Gastroesophageal sphincter (tissue), 4 donors: ENCODE measurements around the gene NEK1. TPM values are rescaled to one million over a fixed set of nuclear protein-coding genes. Genes with fewer than 3 reads are reported as not detected.
A peak's percentile ranks its signal among the peaks of the same experiment; 100 is the strongest.

Source experiments
- ATAC-seq: fragments of 150-250 bp; one replicate; pipeline ENCODE4 v1.9.1; 2016; ENCODE audit warnings: mild to moderate bottlenecking, moderate library complexity
- H3K27ac ChIP-seq, 4 donors: fragments of 200-600 bp; sonication (generic) in 3 of 4; 1 replicate in 3 of 4; 2 replicates in 1 of 4; pipeline ENCODE4 v1.5.1; 2016 to 2019
- H3K27me3 ChIP-seq: fragments of 200-600 bp; sonication (generic); one replicate; pipeline ENCODE4 v1.5.1; 2019
- H3K36me3 ChIP-seq, 2 donors: fragments of 200-600 bp; sonication (generic); one replicate each; pipeline ENCODE4 v1.5.1; 2019; ENCODE audit warnings: control low read depth in 1 of 2
- H3K4me1 ChIP-seq, 3 donors: fragments of 200-600 bp; sonication (generic); 1 replicate in 2 of 3; 2 replicates in 1 of 3; pipeline ENCODE4 v1.5.1; 2016 to 2019; ENCODE audit warnings: control low read depth in 2 of 3
- H3K4me3 ChIP-seq, 2 donors: fragments of 200-600 bp; sonication (generic); one replicate each; pipeline ENCODE4 v1.5.1; 2019; ENCODE audit warnings: mild to moderate bottlenecking in 1 of 2, moderate library complexity in 1 of 2
- H3K9me3 ChIP-seq, 3 donors: fragments of 200-600 bp; sonication (generic); one replicate each; pipeline ENCODE4 v1.5.1; 2017 to 2019; ENCODE audit warnings: control low read depth in 2 of 3
- EP300 ChIP-seq: sonication (generic); formaldehyde crosslinking; IDR thresholded peaks from one replicate; pipeline ENCODE4 v1.6.1; 2017; ENCODE audit warnings: antibody characterized with exemption, mild to moderate bottlenecking
- POLR2A ChIP-seq, 2 donors: fragments of 450-650 bp; IDR thresholded peaks; one replicate each; pipeline ENCODE4 v1.6.1; 2017; ENCODE audit warnings: antibody characterized with exemption in 2 of 2, mild to moderate bottlenecking in 2 of 2, moderate library complexity in 1 of 2
- POLR2AphosphoS5 ChIP-seq: sonication (generic); formaldehyde crosslinking; IDR thresholded peaks from one replicate; pipeline ENCODE4 v1.6.1; 2017; ENCODE audit warnings: antibody characterized with exemption
- WGBS, 2 donors: methylation state at CpG; one replicate each; pipeline ENCODE4 v1.1.5; 2018; ENCODE audit warnings: low coverage in 1 of 2; 5-methylcytosine and 5-hydroxymethylcytosine counted together
- total RNA-seq, 4 donors: library from RNA; depleted of rRNA; stranded (reverse); fragments of >200 nt; gene quantifications; one replicate each; pipeline ENCODE4 v1.1.0, GENCODE V29; 2016
- TF ChIP-seq, protein P1 (sequence below), 4 experiments: fragments of 200-600 bp in 2 of 4; fragments of 450-650 bp in 2 of 4; sonication (generic) in 1 of 4; IDR thresholded peaks; one replicate each; pipeline ENCODE4 v1.5.1; 2017 to 2019; ENCODE audit warnings: antibody characterized with exemption in 4 of 4, mild to moderate bottlenecking in 2 of 4, moderate library complexity in 2 of 4

NEK1 gene
- total RNA-seq, 4 donors from 2014 or later = 9.1 to 21.4 (median 12.3) TPM

DNA sequence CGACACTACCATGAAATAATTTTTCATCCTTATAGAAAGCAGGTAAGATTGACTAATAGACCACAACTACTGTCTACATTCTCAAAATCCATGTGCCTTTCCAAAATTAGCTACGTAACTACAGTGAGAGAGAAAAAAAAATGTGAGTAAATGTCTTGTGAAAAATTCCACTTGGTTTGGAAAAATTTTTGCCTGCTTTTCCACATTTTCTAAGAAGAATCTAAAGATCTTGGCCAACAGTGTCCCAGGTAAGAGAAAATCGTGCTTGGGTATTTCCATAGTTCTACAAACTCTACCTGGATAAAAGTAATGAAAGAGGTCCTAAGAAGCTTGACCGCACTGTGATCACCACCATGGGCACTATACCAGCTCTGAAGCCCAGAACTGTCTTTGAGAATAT, 6.6 kb upstream of the NEK1 start:
- H3K9me3 ChIP-seq = no peaks in the 10 kb centered on the region
- no peaks in the 10 kb centered on the region for H3K27me3 ChIP-seq
- TF ChIP-seq EP300 (no peak), POLR2AphosphoS5 (no peak), POLR2A (IDR thresholded peaks at IDR 0.05) (no peak)
- TF ChIP-seq, protein P1, sequence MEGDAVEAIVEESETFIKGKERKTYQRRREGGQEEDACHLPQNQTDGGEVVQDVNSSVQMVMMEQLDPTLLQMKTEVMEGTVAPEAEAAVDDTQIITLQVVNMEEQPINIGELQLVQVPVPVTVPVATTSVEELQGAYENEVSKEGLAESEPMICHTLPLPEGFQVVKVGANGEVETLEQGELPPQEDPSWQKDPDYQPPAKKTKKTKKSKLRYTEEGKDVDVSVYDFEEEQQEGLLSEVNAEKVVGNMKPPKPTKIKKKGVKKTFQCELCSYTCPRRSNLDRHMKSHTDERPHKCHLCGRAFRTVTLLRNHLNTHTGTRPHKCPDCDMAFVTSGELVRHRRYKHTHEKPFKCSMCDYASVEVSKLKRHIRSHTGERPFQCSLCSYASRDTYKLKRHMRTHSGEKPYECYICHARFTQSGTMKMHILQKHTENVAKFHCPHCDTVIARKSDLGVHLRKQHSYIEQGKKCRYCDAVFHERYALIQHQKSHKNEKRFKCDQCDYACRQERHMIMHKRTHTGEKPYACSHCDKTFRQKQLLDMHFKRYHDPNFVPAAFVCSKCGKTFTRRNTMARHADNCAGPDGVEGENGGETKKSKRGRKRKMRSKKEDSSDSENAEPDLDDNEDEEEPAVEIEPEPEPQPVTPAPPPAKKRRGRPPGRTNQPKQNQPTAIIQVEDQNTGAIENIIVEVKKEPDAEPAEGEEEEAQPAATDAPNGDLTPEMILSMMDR (IDR thresholded peaks at IDR 0.05) = no peak
- peak overlapping the region in 2 of 4 donors; percentile 94 to 96 for H3K27ac ChIP-seq
- no peaks in the 10 kb centered on the region for H3K36me3 ChIP-seq
- no peak overlapping the region for H3K4me3 ChIP-seq
- peaks cover 0 to 33% (median 6%) of the 10 kb centered on the region in 3 donors for H3K4me1 ChIP-seq
- no peak for ATAC-seq
- WGBS, 2 donors = 74 to 82% methylated on average over 4 of the region's 4 CpGs

DNA sequence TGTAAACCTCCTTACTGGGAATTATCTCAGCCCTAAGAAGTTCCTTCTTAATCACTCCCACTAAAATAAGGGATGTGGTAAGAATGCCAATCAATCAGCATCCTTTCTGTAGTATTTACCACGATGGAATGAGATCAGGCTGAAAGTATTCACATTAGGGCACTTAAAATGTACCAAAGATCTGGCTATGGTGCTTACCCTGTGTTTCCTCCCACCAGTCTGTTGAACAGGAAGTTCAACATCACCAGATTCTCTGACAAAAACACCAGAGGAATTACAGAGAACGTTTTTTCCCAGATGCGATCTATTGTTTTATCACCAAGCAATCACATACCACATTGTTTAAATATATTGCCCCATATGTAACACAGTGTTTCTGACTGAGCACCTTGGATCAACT, 5.9 kb upstream of the NEK1 start:
- H3K27me3 ChIP-seq = no peaks in the 10 kb centered on the region
- 56 to 59% methylated on average over 3 of the region's 3 CpGs for WGBS, 2 donors
- ATAC-seq = no peak
- no peaks in the 10 kb centered on the region for H3K9me3 ChIP-seq
- no peaks in the 10 kb centered on the region for H3K36me3 ChIP-seq
- no peak overlapping the region for H3K4me3 ChIP-seq
- H3K27ac ChIP-seq = no peak overlapping the region
- H3K4me1 ChIP-seq = peaks cover 3 to 33% (median 6%) of the 10 kb centered on the region in 3 donors
- TF ChIP-seq EP300 (no peak), POLR2A (IDR thresholded peaks at IDR 0.05) (no peak), POLR2AphosphoS5 (no peak)
- TF ChIP-seq, protein P1 (IDR thresholded peaks at IDR 0.05) = no peak

DNA sequence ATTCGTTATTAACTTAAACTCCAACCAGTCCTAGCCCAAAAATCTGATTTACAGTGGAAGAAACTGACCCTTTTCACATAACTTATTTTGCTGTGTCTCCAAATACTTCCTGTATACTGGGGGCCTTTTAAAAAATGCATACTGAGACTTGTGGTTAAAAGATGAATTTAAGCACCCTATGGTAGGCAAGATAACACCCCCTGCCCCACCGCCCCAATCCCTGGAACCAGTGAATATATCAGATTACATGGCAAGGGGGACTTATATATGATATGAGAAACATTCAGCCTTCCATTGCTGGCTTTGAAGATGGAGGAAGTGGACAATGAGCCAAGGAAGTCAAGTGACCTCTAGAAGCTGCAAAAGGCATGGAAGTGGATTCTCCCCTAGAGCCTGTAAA, 4.9 kb upstream of the NEK1 start:
- H3K36me3 ChIP-seq = no peaks in the 10 kb centered on the region
- no peaks in the 10 kb centered on the region for H3K9me3 ChIP-seq
- TF ChIP-seq POLR2AphosphoS5 = no peak
- TF ChIP-seq EP300 = no peak
- no peak for TF ChIP-seq POLR2A (IDR thresholded peaks at IDR 0.05)
- TF ChIP-seq, protein P1 (IDR thresholded peaks at IDR 0.05) = no peak
- H3K4me3 ChIP-seq = no peak overlapping the region
- 74 to 80% methylated on average over 2 of the region's 2 CpGs for WGBS, 2 donors
- no peaks in the 10 kb centered on the region for H3K27me3 ChIP-seq
- H3K27ac ChIP-seq = no peak overlapping the region
- H3K4me1 ChIP-seq = peaks cover 2 to 27% (median 3%) of the 10 kb centered on the region in 3 donors
- no peak for ATAC-seq

DNA sequence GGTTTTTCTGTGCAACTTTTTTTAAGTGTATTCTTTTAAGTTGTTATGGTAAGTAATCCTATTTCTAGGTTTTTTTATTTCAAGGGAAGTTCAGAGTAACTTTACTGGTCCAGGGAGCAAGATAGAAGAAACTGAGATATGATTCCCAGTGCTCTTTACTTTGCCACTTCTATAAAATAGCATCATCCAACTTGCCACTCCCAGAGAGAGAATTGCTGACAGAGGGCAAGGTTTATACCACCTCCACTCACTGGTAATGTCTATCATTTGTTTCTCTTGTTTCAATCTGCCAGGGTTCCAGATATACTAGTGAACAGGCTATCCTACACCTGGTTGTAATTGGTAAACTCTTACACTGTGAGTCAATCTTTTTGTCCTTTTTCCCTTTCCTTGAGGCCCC, 4.5 kb upstream of the NEK1 start:
- peaks cover 0 to 22% (median 3%) of the 10 kb centered on the region in 3 donors for H3K4me1 ChIP-seq
- no peak for ATAC-seq
- H3K27me3 ChIP-seq = no peaks in the 10 kb centered on the region
- no peak for TF ChIP-seq EP300
- TF ChIP-seq POLR2AphosphoS5 = no peak
- TF ChIP-seq, protein P1 (IDR thresholded peaks at IDR 0.05) = no peak
- no peak for TF ChIP-seq POLR2A (IDR thresholded peaks at IDR 0.05)
- H3K9me3 ChIP-seq = no peaks in the 10 kb centered on the region
- no peak overlapping the region for H3K27ac ChIP-seq
- no peaks in the 10 kb centered on the region for H3K36me3 ChIP-seq
- no peak overlapping the region for H3K4me3 ChIP-seq

DNA sequence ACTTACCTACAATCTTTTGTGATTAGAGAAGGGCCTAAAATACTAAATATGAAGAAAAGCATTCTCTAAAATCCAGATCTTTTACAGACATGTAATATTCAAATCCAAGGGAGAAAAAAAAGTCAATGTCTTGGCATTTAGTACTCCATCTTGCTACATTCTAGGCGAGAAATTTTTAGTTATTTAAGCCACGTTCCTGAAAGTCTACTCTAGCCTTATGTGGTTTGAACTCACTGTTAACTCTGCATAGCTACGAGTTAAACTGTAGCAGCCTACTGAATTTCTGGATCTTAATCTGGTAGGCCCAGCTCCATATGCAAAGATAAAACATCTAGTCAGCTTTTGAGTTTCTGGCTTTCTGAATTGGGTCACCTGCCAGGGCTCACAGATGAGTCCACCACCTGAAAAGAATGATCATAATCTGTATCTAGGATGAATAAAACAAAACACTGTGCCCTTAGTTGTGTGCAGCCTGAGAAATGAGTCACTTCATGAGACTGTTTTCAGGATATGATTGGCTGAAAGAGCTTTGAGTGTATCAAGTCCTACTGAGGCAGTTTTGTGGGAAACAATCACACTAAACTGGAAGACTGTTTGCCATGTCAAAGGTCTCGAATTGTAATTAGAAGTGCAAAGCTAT, 3.2 kb upstream of the NEK1 start:
- 74 to 86% methylated on average over 2 to 4 of the region's 4 CpGs for WGBS, 2 donors
- no peak for TF ChIP-seq POLR2A (IDR thresholded peaks at IDR 0.05)
- no peak for TF ChIP-seq EP300
- TF ChIP-seq, protein P1 (IDR thresholded peaks at IDR 0.05) = no peak
- TF ChIP-seq POLR2AphosphoS5 = no peak
- ATAC-seq = no peak

More for the DNA sequence above, 3.2 kb upstream of the NEK1 start:
- H3K36me3 ChIP-seq = no peaks in the 10 kb centered on the region
- H3K4me1 ChIP-seq = peaks cover 0 to 27% (median 9%) of the 10 kb centered on the region in 3 donors
- no peaks in the 10 kb centered on the region for H3K27me3 ChIP-seq
- no peak overlapping the region for H3K27ac ChIP-seq
- H3K4me3 ChIP-seq = no peak overlapping the region
- H3K9me3 ChIP-seq = no peaks in the 10 kb centered on the region
